MM.1S (cell line): ENCODE data around the gene CKAP5.

Experiments
- DNase-seq: peaks from one replicate; pipeline ENCODE4 v3.0.0-alpha.2; 2015
- H2AFZ ChIP-seq: fragments of 300-600 bp; sonication (generic); 2 replicates; pipeline ENCODE4 v1.6.0; 2016; ENCODE audit warnings: antibody characterized with exemption, low read length
- H3F3A ChIP-seq: fragments of 300-600 bp; sonication (generic); 2 replicates; pipeline ENCODE4 v1.6.1; 2016; ENCODE audit warnings: mild to moderate bottlenecking, antibody characterized with exemption, low read length, moderate library complexity, mixed read lengths; ENCODE audit not compliant: insufficient read depth
- H3K27ac ChIP-seq: fragments of 300-600 bp; sonication (generic); 2 replicates; pipeline ENCODE4 v1.5.1; 2016; ENCODE audit warnings: mild to moderate bottlenecking, low read length
- H3K27me3 ChIP-seq: fragments of 300-600 bp; sonication (generic); replicated peaks from 2 replicates; pipeline ENCODE4 v1.6.0; 2016; ENCODE audit warnings: low read length; ENCODE audit not compliant: insufficient read depth
- H3K36me3 ChIP-seq: fragments of 300-600 bp; sonication (generic); replicated peaks from 2 replicates; pipeline ENCODE4 v1.6.1; 2016; ENCODE audit warnings: mild to moderate bottlenecking, low read length, mixed read lengths; ENCODE audit not compliant: insufficient read depth
- H3K4me1 ChIP-seq: fragments of 300-600 bp; sonication (generic); 2 replicates; pipeline ENCODE4 v1.6.1; 2016; ENCODE audit warnings: low read length, mixed read lengths
- H3K4me2 ChIP-seq: fragments of 300-600 bp; sonication (generic); 2 replicates; pipeline ENCODE4 v1.6.0; 2016; ENCODE audit warnings: low read depth, low read length
- H3K4me3 ChIP-seq: fragments of 300-600 bp; sonication (generic); 2 replicates; pipeline ENCODE4 v1.5.1; 2016; ENCODE audit warnings: low read length, mixed read lengths
- H3K79me2 ChIP-seq: fragments of 300-600 bp; sonication (generic); 2 replicates; pipeline ENCODE4 v1.6.1; 2016; ENCODE audit warnings: mixed run types, low read length, mixed read lengths
- H3K9ac ChIP-seq: fragments of 300-600 bp; sonication (generic); 2 replicates; pipeline ENCODE4 v1.6.1; 2016; ENCODE audit warnings: low read length, mixed read lengths
- H3K9me2 ChIP-seq: fragments of 300-600 bp; sonication (generic); replicated peaks from 2 replicates; pipeline ENCODE4 v1.6.1; 2016; ENCODE audit warnings: mild to moderate bottlenecking, low read length, mixed read lengths; ENCODE audit not compliant: insufficient read depth
- H3K9me3 ChIP-seq: fragments of 300-600 bp; sonication (generic); replicated peaks from 2 replicates; pipeline ENCODE4 v1.6.1; 2016; ENCODE audit warnings: mild to moderate bottlenecking, low read length, mixed read lengths; ENCODE audit not compliant: insufficient read depth
- H4K20me1 ChIP-seq: fragments of 300-600 bp; sonication (generic); 2 replicates; pipeline ENCODE4 v1.6.1; 2016; ENCODE audit warnings: mild to moderate bottlenecking, low read length, moderate library complexity, mixed read lengths; ENCODE audit not compliant: insufficient read depth
- CTCF ChIP-seq: fragments of 300-600 bp; sonication (generic); IDR thresholded peaks from 2 replicates; pipeline ENCODE4 v1.5.1; 2016; ENCODE audit warnings: antibody characterized with exemption, low read length, mixed read lengths
- EZH2 ChIP-seq: fragments of 300-600 bp; sonication (generic); optimal IDR thresholded peaks from 2 replicates; pipeline ENCODE3; 2017; ENCODE audit warnings: low read depth, mild to moderate bottlenecking, antibody characterized with exemption, low read length, mixed read lengths
- EZH2phosphoT487 ChIP-seq: fragments of 300-600 bp; sonication (generic); IDR thresholded peaks from 2 replicates; pipeline ENCODE4 v1.6.1; 2018; ENCODE audit warnings: antibody characterized with exemption, low read length

The CKAP5 gene

GRCh38 chr11:46700241-46701077 is 145.6 kb downstream of the CKAP5 start, which contains the start of the genes ARHGAP1 and ZNF408:
ARHGAP1 (minus strand) TSS chr11:46700619; CDS start chr11:46696107, 4,512 bp downstream.
ZNF408 (plus strand) TSS chr11:46701031; CDS start chr11:46701048, 17 bp downstream.
- TF ChIP-seq EZH2 = no peak
- no peak for TF ChIP-seq CTCF
- TF ChIP-seq EZH2phosphoT487 = no peak
- peak within 1 kb of the TSS; percentile 94 for H3K9ac ChIP-seq
- peaks cover 3% of the 10 kb centered on the region; the same call in 1 of the 2 replicates for H3F3A ChIP-seq
- H3K27me3 ChIP-seq = no peaks in the 10 kb centered on the region
- H3K4me2 ChIP-seq = peak within 1 kb of the TSS; percentile 97
- H3K36me3 ChIP-seq = no peaks in the 10 kb centered on the region; the same call in none of the 2 replicates
- H3K27ac ChIP-seq = peak within 1 kb of the TSS; percentile 72; the same call in 1 of the 2 replicates
- no peaks in the 10 kb centered on the region for H3K9me3 ChIP-seq
- H3K4me1 ChIP-seq = peaks cover 3% of the 10 kb centered on the region; the same call in 1 of the 2 replicates
- peak; percentile 99 for DNase-seq
- H2AFZ ChIP-seq = peak within 1 kb of the TSS; percentile 93
- H3K9me2 ChIP-seq = no peaks in the 10 kb centered on the region
- H4K20me1 ChIP-seq = no peaks in the 10 kb centered on the region
- peaks cover 70% of the 10 kb centered on the region for H3K79me2 ChIP-seq
- peak within 1 kb of the TSS; percentile 91 for H3K4me3 ChIP-seq

GRCh38 chr11:46698597-46698996 is 147.5 kb downstream of the CKAP5 start:
- Histone ChIP-seq H2AFZ (no peak overlapping the region), H3K4me1 (peaks cover 3% of the 10 kb centered on the region; the same call in 1 of the 2 replicates), H3F3A (peaks cover 3% of the 10 kb centered on the region; the same call in 1 of the 2 replicates), H3K27me3 (no peaks in the 10 kb centered on the region), H3K4me2 (no peak overlapping the region), H3K36me3 (no peaks in the 10 kb centered on the region), H3K27ac (no peak overlapping the region), H3K9me2 (no peaks in the 10 kb centered on the region), H3K9me3 (no peaks in the 10 kb centered on the region), H3K4me3 (no peak overlapping the region), H4K20me1 (no peaks in the 10 kb centered on the region), H3K79me2 (peaks cover 65% of the 10 kb centered on the region), H3K9ac (no peak overlapping the region)
- no peak for TF ChIP-seq EZH2
- TF ChIP-seq CTCF = no peak
- TF ChIP-seq EZH2phosphoT487 = no peak
- DNase-seq = no peak

GRCh38 chr11:46697723-46698122 is 148.4 kb downstream of the CKAP5 start:
- H3K9ac ChIP-seq = no peak overlapping the region
- TF ChIP-seq EZH2 = no peak
- TF ChIP-seq EZH2phosphoT487 = no peak
- no peak for TF ChIP-seq CTCF
- no peaks in the 10 kb centered on the region for H3K27me3 ChIP-seq
- no peak for DNase-seq
- no peak overlapping the region for H3K27ac ChIP-seq
- H3F3A ChIP-seq = peaks cover 3% of the 10 kb centered on the region; the same call in 1 of the 2 replicates
- H2AFZ ChIP-seq = no peak overlapping the region
- no peak overlapping the region for H3K4me2 ChIP-seq
- no peaks in the 10 kb centered on the region for H3K9me3 ChIP-seq
- H3K36me3 ChIP-seq = no peaks in the 10 kb centered on the region
- no peak overlapping the region for H3K4me3 ChIP-seq
- peaks cover 3% of the 10 kb centered on the region; the same call in 1 of the 2 replicates for H3K4me1 ChIP-seq
- no peaks in the 10 kb centered on the region for H3K9me2 ChIP-seq
- peaks cover 58% of the 10 kb centered on the region for H3K79me2 ChIP-seq
- no peaks in the 10 kb centered on the region for H4K20me1 ChIP-seq
